HepG2 (cell line): ENCODE data around the gene ANTXR1. TPM values are rescaled to one million over a fixed set of nuclear protein-coding genes. Genes with fewer than 3 reads are reported as not detected.
A peak's percentile ranks its signal among the peaks of the same experiment; 100 is the strongest.

Source experiments
- ARID5B ChIP-seq: IDR thresholded peaks from 2 replicates; pipeline ENCODE4 v1.4.0; 2020; ENCODE audit warnings: mild to moderate bottlenecking, missing genetic modification reagents
- ATAD3A ChIP-seq: sonication (generic); formaldehyde crosslinking; IDR thresholded peaks from 2 replicates; pipeline ENCODE4 v1.4.0; 2020; ENCODE audit warnings: missing genetic modification reagents
- DBP ChIP-seq: sonication (generic); formaldehyde crosslinking; IDR thresholded peaks from 2 replicates; pipeline ENCODE4 v1.4.0; 2020; ENCODE audit warnings: missing genetic modification reagents; ENCODE audit errors: not compliant biosample characterization
- DDIT3 ChIP-seq: sonication (generic); formaldehyde crosslinking; IDR thresholded peaks from 2 replicates; pipeline ENCODE4 v1.4.0; 2020; ENCODE audit warnings: mild to moderate bottlenecking, missing genetic modification reagents
- E2F1 ChIP-seq: sonication (generic); formaldehyde crosslinking; IDR thresholded peaks from 2 replicates; pipeline ENCODE4 v1.5.0; 2020; ENCODE audit warnings: missing genetic modification reagents
- EHMT2 ChIP-seq: fragments of 200-600 bp; sonication (generic); IDR thresholded peaks from 2 replicates; pipeline ENCODE4 v1.7.0; 2017; ENCODE audit warnings: antibody characterized with exemption, low read depth, low read length, borderline replicate concordance
- EP300 ChIP-seq, 3 experiments: sonication (generic) in 1 of 3; formaldehyde crosslinking in 1 of 3; IDR thresholded peaks; 2 replicates each; pipeline versions ENCODE4 v1.5.1 to v1.6.1; 2011 to 2020; ENCODE audit warnings: low read depth in 2 of 3, low read length in 2 of 3, borderline replicate concordance in 1 of 3, improper control_type of control experiment in 1 of 3, mild to moderate bottlenecking in 1 of 3, missing genetic modification reagents in 1 of 3, moderate library complexity in 1 of 3
- KAT8 ChIP-seq: IDR thresholded peaks from 2 replicates; pipeline ENCODE4 v1.6.1; 2016; ENCODE audit warnings: missing genetic modification reagents, missing compliant biosample characterization
- MAFF ChIP-seq: IDR thresholded peaks from 2 replicates; pipeline ENCODE4 v1.6.1; 2011; ENCODE audit warnings: low read depth, low read length, improper control_type of control experiment
- NFKB2 ChIP-seq: sonication (generic); formaldehyde crosslinking; IDR thresholded peaks from 2 replicates; pipeline ENCODE4 v1.4.0; 2020; ENCODE audit warnings: missing genetic modification reagents, borderline replicate concordance
- NR2C2 ChIP-seq: sonication (generic); formaldehyde crosslinking; IDR thresholded peaks from 2 replicates; pipeline ENCODE4 v1.4.0; 2020; ENCODE audit warnings: missing genetic modification reagents, mild to moderate bottlenecking, moderate library complexity, borderline replicate concordance
- SALL2 ChIP-seq: sonication (generic); formaldehyde crosslinking; IDR thresholded peaks from 2 replicates; pipeline ENCODE4 v1.8.1; 2023; ENCODE audit warnings: mild to moderate bottlenecking, missing genetic modification reagents, inconsistent platforms
- SMAD3 ChIP-seq: sonication (generic); formaldehyde crosslinking; IDR thresholded peaks from 2 replicates; pipeline ENCODE4 v1.4.0; 2020; ENCODE audit warnings: missing genetic modification reagents
- ZBTB34 ChIP-seq: sonication (generic); formaldehyde crosslinking; IDR thresholded peaks from 2 replicates; pipeline ENCODE4 v1.8.0; 2022; ENCODE audit warnings: mild to moderate bottlenecking, missing genetic modification reagents
- ZKSCAN8 ChIP-seq: IDR thresholded peaks from 2 replicates; pipeline ENCODE4 v1.6.1; 2016; ENCODE audit warnings: borderline replicate concordance, missing genetic modification reagents, missing compliant biosample characterization
- ZNF12 ChIP-seq: sonication (generic); formaldehyde crosslinking; IDR thresholded peaks from 2 replicates; pipeline ENCODE4 v1.5.0; 2020; ENCODE audit warnings: missing genetic modification reagents
- ZNF34 ChIP-seq: sonication (generic); formaldehyde crosslinking; IDR thresholded peaks from 2 replicates; pipeline ENCODE4 v1.4.0; 2020; ENCODE audit warnings: mild to moderate bottlenecking, missing genetic modification reagents, borderline replicate concordance
- ZNF576 ChIP-seq: sonication (generic); formaldehyde crosslinking; IDR thresholded peaks from 2 replicates; pipeline ENCODE4 v1.4.0; 2020; ENCODE audit warnings: mild to moderate bottlenecking, missing genetic modification reagents
- ZNF749 ChIP-seq: sonication (generic); formaldehyde crosslinking; IDR thresholded peaks from 2 replicates; pipeline ENCODE4 v1.8.0; 2022; ENCODE audit warnings: mild to moderate bottlenecking, missing genetic modification reagents, moderate library complexity, borderline replicate concordance
- ZSCAN21 ChIP-seq: sonication (generic); formaldehyde crosslinking; IDR thresholded peaks from 2 replicates; pipeline ENCODE4 v1.8.0; 2022; ENCODE audit warnings: mild to moderate bottlenecking, missing genetic modification reagents, moderate library complexity, borderline replicate concordance
- polyA plus RNA-seq, 8 experiments: library from polyadenylated mRNA; depleted of rRNA in 3 of 8; stranded (reverse) in 7 of 8; unstranded in 1 of 8; fragments of >200 nt; fragmentation: Illumina TruSeq in 4 of 8; extraction: Trizol in 4 of 8; gene quantifications; 2 replicates each; pipeline versions ENCODE4 v1.2.1 to v1.2.3, GENCODE V29; 2011 to 2016; ENCODE audit warnings: low read depth in 4 of 8, missing spikeins in 1 of 8, mixed read lengths in 1 of 8; ENCODE audit not compliant: insufficient read depth in 1 of 8
- total RNA-seq, 5 experiments: library from RNA; depleted of rRNA; stranded (reverse); fragments of >200 nt; fragmentation: Illumina TruSeq; extraction: Trizol; gene quantifications; 2 replicates each; pipeline ENCODE4 v1.2.3, GENCODE V29; 2016; ENCODE audit warnings: low read depth in 1 of 5

Gene ANTXR1
- total and polyA plus RNA-seq, 2 of the 13 experiments (the other 11 are each of a cell fraction or from before 2014, with no cell fraction given), result 4.5 to 12.7 TPM

- TF ChIP-seq EP300 (IDR thresholded peaks at IDR 0.05; ENCODE audit: low read depth in 2 of 2, low read length in 2 of 2), result peak in 1 of 2 experiments; percentile 99; a peak in 3 of 4 replicates
- TF ChIP-seq EP300 (CRISPR knock-in tag; IDR thresholded peaks at IDR 0.05; ENCODE audit: borderline replicate concordance), result peak; percentile 96
- no peak for TF ChIP-seq E2F1 (CRISPR knock-in tag)
- no peak for TF ChIP-seq ZNF34 (CRISPR knock-in tag)
- TF ChIP-seq ZNF749 (CRISPR knock-in tag), result no peak
- 0 out of 2 replicates have a peak, but pooled peaks have one; percentile 54 for TF ChIP-seq KAT8 (CRISPR knock-in tag)
- peak; percentile 55; the same call in 1 of the 2 replicates for TF ChIP-seq NR2C2 (CRISPR knock-in tag)
- peak; percentile 70; the same call in 1 of the 2 replicates for TF ChIP-seq ZNF12 (CRISPR knock-in tag)
- TF ChIP-seq NFKB2 (CRISPR knock-in tag), result peak; percentile 76; the same call in 1 of the 2 replicates
- peak; percentile 91 for TF ChIP-seq EHMT2
- peak; percentile 99 for TF ChIP-seq ZSCAN21 (CRISPR knock-in tag)
- TF ChIP-seq ARID5B (CRISPR knock-in tag), result peak; percentile 97
- TF ChIP-seq ZKSCAN8, result peak; percentile 67; the same call in 1 of the 2 replicates
- peak; percentile 36; the same call in 1 of the 2 replicates for TF ChIP-seq MAFF
- TF ChIP-seq DBP (CRISPR knock-in tag), result peak; percentile 21
- no peak for TF ChIP-seq ATAD3A (CRISPR knock-in tag)
- no peak for TF ChIP-seq SALL2 (CRISPR knock-in tag)
- TF ChIP-seq ZBTB34 (CRISPR knock-in tag), result peak; percentile 87
- no peak for TF ChIP-seq ZNF576
- TF ChIP-seq SMAD3, result peak; percentile 86
- TF ChIP-seq DDIT3 (CRISPR knock-in tag), result no peak
These were observed 203.8 kb downstream of the ANTXR1 start (continued) for GRCh38 chr2:69216535-69217332.
